GM23338 (cell line): ENCODE results near the gene LSM11.

Experiments
- EZH2phosphoT487 ChIP-seq: fragments of 200-600 bp; sonication (generic); IDR thresholded peaks from one replicate; pipeline ENCODE4 v1.8.1; 2018; ENCODE audit warnings: antibody characterized with exemption; ENCODE audit not compliant: unreplicated experiment
- JUNB ChIP-seq: IDR thresholded peaks from one replicate; pipeline ENCODE4 v1.6.1; 2016; ENCODE audit warnings: antibody characterized with exemption; ENCODE audit not compliant: unreplicated experiment
- ZNF114 ChIP-seq: fragments of 250-450 bp; sonication (Bioruptor Pico); IDR thresholded peaks from 2 replicates; pipeline ENCODE4 v1.5.0; 2020; ENCODE audit warnings: mild to moderate bottlenecking, moderate library complexity
- TF ChIP-seq, protein P1 (sequence below), 2 experiments: fragments of 200-600 bp in 1 of 2; sonication (generic) in 1 of 2; conservative IDR thresholded peaks; 2 replicates each; pipeline versions ENCODE4 v1.5.1 to v1.6.1; 2016 to 2017; ENCODE audit warnings: antibody characterized with exemption in 2 of 2, low read depth in 2 of 2, mild to moderate bottlenecking in 2 of 2, moderate library complexity in 1 of 2

- no peak for TF ChIP-seq JUNB
- TF ChIP-seq, protein P1, sequence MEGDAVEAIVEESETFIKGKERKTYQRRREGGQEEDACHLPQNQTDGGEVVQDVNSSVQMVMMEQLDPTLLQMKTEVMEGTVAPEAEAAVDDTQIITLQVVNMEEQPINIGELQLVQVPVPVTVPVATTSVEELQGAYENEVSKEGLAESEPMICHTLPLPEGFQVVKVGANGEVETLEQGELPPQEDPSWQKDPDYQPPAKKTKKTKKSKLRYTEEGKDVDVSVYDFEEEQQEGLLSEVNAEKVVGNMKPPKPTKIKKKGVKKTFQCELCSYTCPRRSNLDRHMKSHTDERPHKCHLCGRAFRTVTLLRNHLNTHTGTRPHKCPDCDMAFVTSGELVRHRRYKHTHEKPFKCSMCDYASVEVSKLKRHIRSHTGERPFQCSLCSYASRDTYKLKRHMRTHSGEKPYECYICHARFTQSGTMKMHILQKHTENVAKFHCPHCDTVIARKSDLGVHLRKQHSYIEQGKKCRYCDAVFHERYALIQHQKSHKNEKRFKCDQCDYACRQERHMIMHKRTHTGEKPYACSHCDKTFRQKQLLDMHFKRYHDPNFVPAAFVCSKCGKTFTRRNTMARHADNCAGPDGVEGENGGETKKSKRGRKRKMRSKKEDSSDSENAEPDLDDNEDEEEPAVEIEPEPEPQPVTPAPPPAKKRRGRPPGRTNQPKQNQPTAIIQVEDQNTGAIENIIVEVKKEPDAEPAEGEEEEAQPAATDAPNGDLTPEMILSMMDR (conservative IDR thresholded peaks at IDR 0.05; ENCODE audit: low read depth in 2 of 2), result no peak
- no peak for TF ChIP-seq ZNF114 (CRISPR knock-in tag)
- no peak for TF ChIP-seq EZH2phosphoT487
Observed at GRCh38 chr5:157802736-157803135, 59.2 kb downstream of the LSM11 start.
